ENCODE measurements around the gene MAP3K15.

GRCh38 chrX:19446397-19446796 lies 68.9 kb downstream of the MAP3K15 start:
- TF ChIP-seq POLR2AphosphoS5 (IDR thresholded peaks at IDR 0.05), result no peak
- TF ChIP-seq CTCF (IDR thresholded peaks at IDR 0.05), result no peak
